K562 (cell line): ENCODE data around the gene CCDC85C. TPM values are rescaled to one million over a fixed set of nuclear protein-coding genes. Genes with fewer than 3 reads are reported as not detected.

ENCODE experiments used
- ATAC-seq: fragments of 200-7000 bp; cut with Tn5 transposase; 3 replicates; pipeline ENCODE4 v1.9.1; 2020; ENCODE audit warnings: moderate library complexity
- BruUV-seq: library from RNA; stranded (reverse); fragments of 400-500 nt; replicated peaks from 2 replicates; lab custom pipeline; 2021; lab: Mats Ljungman, UMichigan
- CTCF ChIA-PET: fragments of 300-600 bp; formaldehyde crosslinking; extraction: SDS; loops from one replicate; lab custom pipeline; 2021; ENCODE audit warnings: low intra/inter-chr PET ratio; lab: Yijun Ruan, JAX
- POLR2A ChIA-PET: fragments of 300-600, 350-650 bp; sonication (Branson Sonifier 250); formaldehyde crosslinking; extraction: SDS; loops from one replicate; lab custom pipeline; 2021; ENCODE audit warnings: antibody characterized with exemption, inconsistent platforms; lab: Yijun Ruan, JAX
- DNase-seq, 4 experiments: peaks; one replicate each; pipeline versions ENCODE4 v3.0.0 to v3.0.0-alpha.2; 2011 to 2018; ENCODE audit warnings: low spot score in 3 of 4, mixed read lengths in 3 of 4; ENCODE audit errors: extremely low read depth in 1 of 4
- FAIRE-seq: peaks from 2 replicates; lab custom pipeline; 2011; peaks lifted over from hg19 to GRCh38; lab: Jason Lieb, UNC
- H2AFZ ChIP-seq: 2 replicates; pipeline ENCODE4 v1.6.0; 2011; ENCODE audit warnings: low read depth, low read length, control low read depth, inconsistent platforms
- H3K27ac ChIP-seq: fragments of 200-600 bp; 3 replicates; pipeline ENCODE4 v1.8.0; 2011; ENCODE audit warnings: low read depth, mild to moderate bottlenecking, control low read depth, inconsistent platforms, low read length, moderate library complexity, mixed read lengths; ENCODE audit errors: extremely low read depth
- H3K27me3 ChIP-seq, 2 experiments: fragments of 300-600 bp in 1 of 2; 2 replicates in 1 of 2; 3 replicates in 1 of 2; pipeline versions ENCODE4 v1.6.0 to v1.8.0; 2011; ENCODE audit warnings: inconsistent platforms in 2 of 2, low read length in 2 of 2, mild to moderate bottlenecking in 1 of 2, mixed read lengths in 1 of 2, moderate library complexity in 1 of 2; ENCODE audit not compliant: control insufficient read depth in 2 of 2, insufficient read depth in 2 of 2
- H3K36me3 ChIP-seq: fragments of 300-600 bp; 3 replicates; pipeline ENCODE4 v1.8.0; 2011; ENCODE audit warnings: mild to moderate bottlenecking, low read length, inconsistent platforms; ENCODE audit not compliant: control insufficient read depth, insufficient read depth
- H3K4me1 ChIP-seq, 2 experiments: fragments of 200-600 bp in 1 of 2; replicated peaks in 1 of 2; 2 replicates in 1 of 2; 3 replicates in 1 of 2; pipeline versions ENCODE4 v1.5.1 to v1.8.0; 2011; ENCODE audit warnings: inconsistent platforms in 2 of 2, low read length in 2 of 2, mild to moderate bottlenecking in 1 of 2, mixed read lengths in 1 of 2, moderate library complexity in 1 of 2; ENCODE audit not compliant: control insufficient read depth in 2 of 2, insufficient read depth in 2 of 2
- H3K4me2 ChIP-seq: 2 replicates; pipeline ENCODE4 v1.6.1; 2011; ENCODE audit warnings: low read length, control low read depth, inconsistent platforms, mixed read lengths; ENCODE audit not compliant: insufficient read depth
- H3K4me3 ChIP-seq: fragments of 200-600 bp; sonication (generic), shearing (Covaris generic); 2 replicates; pipeline ENCODE4 v1.5.1; 2016; ENCODE audit warnings: control low read depth, inconsistent platforms
- H3K79me2 ChIP-seq: fragments of 200-600 bp; 3 replicates; pipeline ENCODE4 v1.8.0; 2011; ENCODE audit warnings: low read length, inconsistent platforms; ENCODE audit not compliant: control insufficient read depth, insufficient read depth
- H3K9ac ChIP-seq, 2 experiments: 2 replicates each; pipeline versions ENCODE4 v1.6.0 to v1.6.1; 2011; ENCODE audit warnings: low read depth in 2 of 2, low read length in 2 of 2, control low read depth in 1 of 2, inconsistent platforms in 1 of 2, mild to moderate bottlenecking in 1 of 2, mixed read lengths in 1 of 2; ENCODE audit not compliant: insufficient read depth in 1 of 2
- H3K9me1 ChIP-seq: one replicate; pipeline ENCODE4 v1.6.0; 2011; ENCODE audit warnings: inconsistent platforms, mild to moderate bottlenecking, low read length, moderate library complexity; ENCODE audit not compliant: control insufficient read depth, insufficient read depth
- H3K9me3 ChIP-seq: replicated peaks from 2 replicates; pipeline ENCODE4 v1.5.1; 2011; ENCODE audit warnings: low read depth, low read length, inconsistent platforms; ENCODE audit not compliant: control insufficient read depth, insufficient read depth
- H4K20me1 ChIP-seq: replicated peaks from 2 replicates; pipeline ENCODE4 v1.6.1; 2011; ENCODE audit warnings: low read length, inconsistent platforms, mixed read lengths; ENCODE audit not compliant: control insufficient read depth, insufficient read depth
- COPS2 ChIP-seq: fragments of 450-650 bp; conservative IDR thresholded peaks from 2 replicates; pipeline ENCODE4 v1.6.1; 2016; ENCODE audit warnings: mild to moderate bottlenecking, moderate library complexity
- DNMT1 ChIP-seq: fragments of 450-650 bp; IDR thresholded peaks from 2 replicates; pipeline ENCODE4 v1.6.1; 2016; ENCODE audit warnings: antibody characterized with exemption, mild to moderate bottlenecking
- FOXA3 ChIP-seq, 2 experiments: fragments of 450-650 bp in 1 of 2; sonication (generic) in 1 of 2; formaldehyde crosslinking; IDR thresholded peaks in 1 of 2; conservative IDR thresholded peaks in 1 of 2; 2 replicates each; pipeline versions ENCODE4 v1.4.0 to v1.8.0; 2020 to 2022; ENCODE audit warnings: mild to moderate bottlenecking in 2 of 2, missing genetic modification reagents in 1 of 2
- HNRNPH1 ChIP-seq: fragments of 200-400 bp; formaldehyde crosslinking; optimal IDR thresholded peaks from 2 replicates; pipeline ENCODE3; 2017; ENCODE audit warnings: low read depth, mild to moderate bottlenecking, low read length, moderate library complexity
- KAT7 ChIP-seq: sonication (generic); formaldehyde crosslinking; IDR thresholded peaks from 2 replicates; pipeline ENCODE4 v1.8.0; 2022; ENCODE audit warnings: missing genetic modification reagents, mild to moderate bottlenecking, borderline replicate concordance
- KLF10 ChIP-seq: fragments of 250-450 bp; sonication (Bioruptor Pico); IDR thresholded peaks from 2 replicates; pipeline ENCODE4 v1.6.1; 2021; ENCODE audit warnings: matching md5 sums
- MBD2 ChIP-seq: sonication (generic); IDR thresholded peaks from 2 replicates; pipeline ENCODE4 v1.6.1; 2016; ENCODE audit warnings: low read depth, borderline replicate concordance
- MED1 ChIP-seq: sonication (generic); formaldehyde crosslinking; IDR thresholded peaks from 2 replicates; pipeline ENCODE4 v1.8.1; 2023; ENCODE audit warnings: missing genetic modification reagents, borderline replicate concordance
- MYC ChIP-seq, 2 experiments: fragments of 250-450 bp in 1 of 2; sonication (Bioruptor Pico) in 1 of 2; IDR thresholded peaks; 2 replicates each; pipeline versions ENCODE4 v1.5.1 to v1.6.1; 2012 to 2021; ENCODE audit warnings: low read depth in 2 of 2, borderline replicate concordance in 1 of 2, improper control_type of control experiment in 1 of 2, low read length in 1 of 2, mild to moderate bottlenecking in 1 of 2, moderate library complexity in 1 of 2
- PHF8 ChIP-seq: fragments of 200-600 bp; sonication (generic); IDR thresholded peaks from 2 replicates; pipeline ENCODE4 v1.6.1; 2012; ENCODE audit warnings: mixed run types, mild to moderate bottlenecking, inconsistent platforms, low read length, moderate library complexity, borderline replicate concordance
- RAD51 ChIP-seq: fragments of 450-650 bp; IDR thresholded peaks from 2 replicates; pipeline ENCODE4 v1.7.1; 2016; ENCODE audit warnings: low read depth, mild to moderate bottlenecking, borderline replicate concordance
- RBM39 ChIP-seq: fragments of 200-400 bp; formaldehyde crosslinking; optimal IDR thresholded peaks from 2 replicates; pipeline ENCODE3; 2018; ENCODE audit warnings: low read depth, low read length
- SP1 ChIP-seq: sonication (generic); formaldehyde crosslinking; IDR thresholded peaks from 2 replicates; pipeline ENCODE4 v1.8.1; 2022; ENCODE audit warnings: mild to moderate bottlenecking, missing genetic modification reagents
- STAT5B ChIP-seq: fragments of 250-450 bp; sonication (Bioruptor Pico); IDR thresholded peaks from 2 replicates; pipeline ENCODE4 v1.8.0; 2021; ENCODE audit warnings: mild to moderate bottlenecking, inconsistent platforms
- TBP ChIP-seq: optimal IDR thresholded peaks from 2 replicates; pipeline ENCODE3; 2011; ENCODE audit warnings: low read depth, low read length, improper control_type of control experiment
- ZBTB7A ChIP-seq: IDR thresholded peaks from 2 replicates; pipeline ENCODE4 v1.6.1; 2011; ENCODE audit warnings: low read depth, mild to moderate bottlenecking, low read length, moderate library complexity, borderline replicate concordance; ENCODE audit not compliant: control insufficient read depth
- ZNF24 ChIP-seq: fragments of 450-650 bp; IDR thresholded peaks from 2 replicates; pipeline ENCODE4 v1.6.1; 2016
- ZNF274 ChIP-seq: IDR thresholded peaks from 2 replicates; pipeline ENCODE4 v1.6.1; 2011; ENCODE audit warnings: low read depth, mild to moderate bottlenecking, low read length, moderate library complexity, borderline replicate concordance
- ZNF3 ChIP-seq: fragments of 250-450 bp; sonication (Bioruptor Pico); IDR thresholded peaks from 2 replicates; pipeline ENCODE4 v1.5.0; 2021; ENCODE audit warnings: mild to moderate bottlenecking, moderate library complexity
- WGBS: fragments of 100-300 bp; shearing (Covaris generic); methylation state at CpG from one replicate; pipeline ENCODE4 v1.1.6; 2016; ENCODE audit warnings: low coverage, mixed read lengths; ENCODE audit not compliant: insufficient coverage; ENCODE audit errors: missing lambda C conversion rate; 5-methylcytosine and 5-hydroxymethylcytosine counted together
- in situ Hi-C: fragments of 300-500 bp; cut with MboI; formaldehyde crosslinking; loops from 4 replicates; pipeline ENCODE4 v1.15.0; 2018; ENCODE audit warnings: inconsistent platforms, mixed read lengths
- intact Hi-C: fragments of 100-400 bp; cut with micrococcal nuclease; formaldehyde crosslinking; loops from 2 replicates; pipeline ENCODE4 v1.14.2; 2022
- polyA plus RNA-seq, 8 experiments: library from polyadenylated mRNA; depleted of rRNA in 4 of 8; stranded (reverse) in 5 of 8; unstranded in 3 of 8; fragments of >200 nt; fragmentation: Nextera tagmentation in 2 of 8; fragmentation: Illumina TruSeq in 1 of 8; extraction: Ambion mirVana in 2 of 8; extraction: Trizol in 1 of 8; gene quantifications; 2 replicates each; pipeline versions ENCODE4 v1.2.1 to v1.2.3, GENCODE V29; 2011 to 2014; ENCODE audit warnings: inconsistent platforms in 1 of 8, missing spikeins in 1 of 8
- total RNA-seq, 7 experiments: library from RNA; depleted of rRNA in 6 of 7; stranded (reverse); fragments of >200 nt in 6 of 7; fragmentation: Illumina TruSeq in 2 of 7; extraction: Trizol in 2 of 7; gene quantifications; 2 replicates each; pipeline versions ENCODE4 v1.2.1 to v1.2.3, GENCODE V29; 2011 to 2021; ENCODE audit warnings: low replicate concordance in 1 of 7
- TF ChIP-seq, protein P1 (sequence below): fragments of 450-650 bp; IDR thresholded peaks from 2 replicates; pipeline ENCODE4 v1.6.1; 2016; ENCODE audit warnings: borderline replicate concordance

The CCDC85C gene
- total and polyA plus RNA-seq, 9 of the 15 experiments (the other 6 are each of a cell fraction or from before 2014, with no cell fraction given): 0.18 to 22.0 (median 6.3) TPM

- no peak overlapping the region for H3K27ac ChIP-seq
These were observed 1.1 kb downstream of the CCDC85C start for GRCh38 chr14:99602788-99603415.

More at GRCh38 chr14:99602788-99603415, 1.1 kb downstream of the CCDC85C start:
- H4K20me1 ChIP-seq: peaks cover 36% of the 10 kb centered on the region
- no peaks in the 10 kb centered on the region for H3K27me3 ChIP-seq
- H2AFZ ChIP-seq: no peak overlapping the region
- DNase-seq (no peak), ATAC-seq (no peak), FAIRE-seq (no peak)
- peak overlapping the region in 1 of 2 experiments; percentile 89; a peak in 2 of 4 replicates for H3K9ac ChIP-seq
- no TSS peak for BruUV-seq
- H3K9me1 ChIP-seq: no peaks in the 10 kb centered on the region
- H3K4me3 ChIP-seq: peak overlapping the region; percentile 39
- CTCF ChIA-PET: no interaction called here
- H3K9me3 ChIP-seq: no peaks in the 10 kb centered on the region
- no peaks in the 10 kb centered on the region; the same call in 2 of the 3 replicates for H3K36me3 ChIP-seq
- peaks cover 46% of the 10 kb centered on the region for H3K79me2 ChIP-seq
- 54% methylated on average over 11 of the region's 53 CpGs for WGBS
- peak overlapping the region; percentile 58 for H3K4me2 ChIP-seq
- POLR2A ChIA-PET: interaction anchor here (0.9 to 1.6 kb wide), 2 partner anchors 8 to 21 kb away, joined by 4 to 5 read pairs; no protein-coding TSS in a partner anchor
- peaks cover 37 to 48% of the 10 kb centered on the region in 2 experiments for H3K4me1 ChIP-seq
- intact Hi-C loops: no loop called here
- TF ChIP-seq MED1 (CRISPR knock-in tag) (no peak), ZNF3 (no peak), ZNF24 (no peak), TBP (no peak), COPS2 (no peak), PHF8 (0 out of 2 replicates have a peak, but pooled peaks have one; percentile 0), ZNF274 (no peak), ZBTB7A (peak; percentile 6; the same call in 1 of the 2 replicates), STAT5B (CRISPR knock-in tag) (no peak), KAT7 (CRISPR knock-in tag) (0 out of 2 replicates have a peak, but pooled peaks have one; percentile 25), SP1 (no peak), MBD2 (no peak), HNRNPH1 (no peak), DNMT1 (no peak), MYC (IDR thresholded peaks at IDR 0.05; ENCODE audit: low read depth, low read length) (0 out of 2 replicates have a peak, but pooled peaks have one; percentile 2), MYC (CRISPR knock-in tag; IDR thresholded peaks at IDR 0.05; ENCODE audit: borderline replicate concordance, low read depth) (no peak), RBM39 (no peak), KLF10 (CRISPR knock-in tag) (no peak), FOXA3 (CRISPR knock-in tag; conservative IDR thresholded peaks at IDR 0.05 in 1 of 2, IDR thresholded peaks at IDR 0.05 in 1 of 2) (no peak), RAD51 (no peak)
- TF ChIP-seq, protein P1, sequence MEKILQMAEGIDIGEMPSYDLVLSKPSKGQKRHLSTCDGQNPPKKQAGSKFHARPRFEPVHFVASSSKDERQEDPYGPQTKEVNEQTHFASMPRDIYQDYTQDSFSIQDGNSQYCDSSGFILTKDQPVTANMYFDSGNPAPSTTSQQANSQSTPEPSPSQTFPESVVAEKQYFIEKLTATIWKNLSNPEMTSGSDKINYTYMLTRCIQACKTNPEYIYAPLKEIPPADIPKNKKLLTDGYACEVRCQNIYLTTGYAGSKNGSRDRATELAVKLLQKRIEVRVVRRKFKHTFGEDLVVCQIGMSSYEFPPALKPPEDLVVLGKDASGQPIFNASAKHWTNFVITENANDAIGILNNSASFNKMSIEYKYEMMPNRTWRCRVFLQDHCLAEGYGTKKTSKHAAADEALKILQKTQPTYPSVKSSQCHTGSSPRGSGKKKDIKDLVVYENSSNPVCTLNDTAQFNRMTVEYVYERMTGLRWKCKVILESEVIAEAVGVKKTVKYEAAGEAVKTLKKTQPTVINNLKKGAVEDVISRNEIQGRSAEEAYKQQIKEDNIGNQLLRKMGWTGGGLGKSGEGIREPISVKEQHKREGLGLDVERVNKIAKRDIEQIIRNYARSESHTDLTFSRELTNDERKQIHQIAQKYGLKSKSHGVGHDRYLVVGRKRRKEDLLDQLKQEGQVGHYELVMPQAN: no peak
- in situ Hi-C loops: no loop called here
